K562 (cell line): Measurements from ENCODE around the gene PARK7. TPM values are rescaled to one million over a fixed set of nuclear protein-coding genes. Genes with fewer than 3 reads are reported as not detected.

Experiments used
- CTBP1 ChIP-seq: fragments of 450-650 bp; IDR thresholded peaks from 2 replicates; pipeline ENCODE4 v1.6.1; 2016; ENCODE audit warnings: borderline replicate concordance
- E2F3 ChIP-seq: fragments of 250-450 bp; sonication (Bioruptor Pico); IDR thresholded peaks from 2 replicates; pipeline ENCODE4 v1.4.0; 2020; ENCODE audit warnings: mild to moderate bottlenecking
- EHMT2 ChIP-seq: fragments of 450-650 bp; IDR thresholded peaks from 2 replicates; pipeline ENCODE4 v1.6.1; 2018; ENCODE audit warnings: antibody characterized with exemption
- ELF1 ChIP-seq: fragments of 200-800 bp; sonication (Bioruptor generic); IDR thresholded peaks from 2 replicates; pipeline ENCODE4 v1.6.1; 2016; ENCODE audit warnings: missing genetic modification characterization, missing compliant biosample characterization
- ESRRA ChIP-seq: fragments of 450-650 bp; IDR thresholded peaks from 2 replicates; pipeline ENCODE4 v1.6.1; 2014; ENCODE audit warnings: low read depth, mild to moderate bottlenecking, moderate library complexity, borderline replicate concordance
- EZH2 ChIP-seq: IDR thresholded peaks from 2 replicates; pipeline ENCODE4 v1.6.1; 2012; ENCODE audit warnings: low read depth, mild to moderate bottlenecking, inconsistent platforms, low read length, borderline replicate concordance
- HDAC8 ChIP-seq: fragments of 450-650 bp; IDR thresholded peaks from 2 replicates; pipeline ENCODE4 v1.6.1; 2016; ENCODE audit warnings: mild to moderate bottlenecking, missing genetic modification characterization, moderate library complexity, missing compliant biosample characterization
- MLX ChIP-seq, 2 experiments: fragments of 450-650 bp in 1 of 2; sonication (generic) in 1 of 2; formaldehyde crosslinking; conservative IDR thresholded peaks; 2 replicates each; pipeline versions ENCODE4 v1.4.0 to v1.8.1; 2020 to 2022; ENCODE audit warnings: mild to moderate bottlenecking in 1 of 2, missing genetic modification reagents in 1 of 2
- NKRF ChIP-seq: fragments of 450-650 bp; IDR thresholded peaks from 2 replicates; pipeline ENCODE4 v1.6.1; 2016; ENCODE audit warnings: borderline replicate concordance
- NR2F6 ChIP-seq: fragments of 450-650 bp; formaldehyde crosslinking; IDR thresholded peaks from 2 replicates; pipeline ENCODE4 v1.4.0; 2020; ENCODE audit warnings: mild to moderate bottlenecking
- PBX2 ChIP-seq, 2 experiments: IDR thresholded peaks in 1 of 2; conservative IDR thresholded peaks in 1 of 2; 2 replicates each; pipeline ENCODE4 v1.6.1; 2016; ENCODE audit warnings: low read depth in 2 of 2, mild to moderate bottlenecking in 1 of 2, missing compliant biosample characterization in 1 of 2, missing genetic modification characterization in 1 of 2, moderate library complexity in 1 of 2
- PKNOX1 ChIP-seq: fragments of 450-650 bp; IDR thresholded peaks from 2 replicates; pipeline ENCODE4 v1.6.1; 2016
- RBFOX2 ChIP-seq: fragments of 200-400 bp; formaldehyde crosslinking; IDR thresholded peaks from 2 replicates; pipeline ENCODE4 v1.6.1; 2017; ENCODE audit warnings: low read depth, mild to moderate bottlenecking, low read length, moderate library complexity
- RNF2 ChIP-seq: sonication (generic); IDR thresholded peaks from 2 replicates; pipeline ENCODE4 v1.6.1; 2016
- SMC3 ChIP-seq: conservative IDR thresholded peaks from 2 replicates; pipeline ENCODE4 v1.6.1; 2011; ENCODE audit warnings: low read depth, low read length, improper control_type of control experiment; ENCODE audit not compliant: insufficient read depth
- SP1 ChIP-seq: sonication (generic); formaldehyde crosslinking; IDR thresholded peaks from 2 replicates; pipeline ENCODE4 v1.8.1; 2022; ENCODE audit warnings: mild to moderate bottlenecking, missing genetic modification reagents
- ZBTB1 ChIP-seq: sonication (generic); formaldehyde crosslinking; IDR thresholded peaks from 2 replicates; pipeline ENCODE4 v1.8.1; 2023; ENCODE audit warnings: missing genetic modification reagents, low read depth, mild to moderate bottlenecking, borderline replicate concordance
- ZBTB17 ChIP-seq: fragments of 450-650 bp; formaldehyde crosslinking; IDR thresholded peaks from 2 replicates; pipeline ENCODE4 v1.4.0; 2020; ENCODE audit warnings: mild to moderate bottlenecking
- ZC3H11A ChIP-seq: IDR thresholded peaks from 2 replicates; pipeline ENCODE4 v1.6.1; 2012; ENCODE audit warnings: low read depth, low read length, improper control_type of control experiment
- ZNF668 ChIP-seq: fragments of 250-450 bp; sonication (Bioruptor Pico); IDR thresholded peaks from 2 replicates; pipeline ENCODE4 v1.8.0; 2022; ENCODE audit warnings: mild to moderate bottlenecking, inconsistent platforms
- polyA plus RNA-seq, 8 experiments: library from polyadenylated mRNA; depleted of rRNA in 4 of 8; stranded (reverse) in 5 of 8; unstranded in 3 of 8; fragments of >200 nt; fragmentation: Nextera tagmentation in 2 of 8; fragmentation: Illumina TruSeq in 1 of 8; extraction: Ambion mirVana in 2 of 8; extraction: Trizol in 1 of 8; gene quantifications; 2 replicates each; pipeline versions ENCODE4 v1.2.1 to v1.2.3, GENCODE V29; 2011 to 2014; ENCODE audit warnings: inconsistent platforms in 1 of 8, missing spikeins in 1 of 8
- total RNA-seq, 7 experiments: library from RNA; depleted of rRNA in 6 of 7; stranded (reverse); fragments of >200 nt in 6 of 7; fragmentation: Illumina TruSeq in 2 of 7; extraction: Trizol in 2 of 7; gene quantifications; 2 replicates each; pipeline versions ENCODE4 v1.2.1 to v1.2.3, GENCODE V29; 2011 to 2021; ENCODE audit warnings: low replicate concordance in 1 of 7

Gene PARK7
- total and polyA plus RNA-seq, 9 of the 15 experiments (the other 6 are each of a cell fraction or from before 2014, with no cell fraction given) = 374 to 1,298 (median 484) TPM

GRCh38 chr1:7962014-7962335, 464 bp downstream of the PARK7 start (continued):
- no peak for TF ChIP-seq PBX2 (CRISPR knock-in tag; IDR thresholded peaks at IDR 0.05; ENCODE audit: low read depth)
- no peak for TF ChIP-seq PBX2 (tag; conservative IDR thresholded peaks at IDR 0.05; ENCODE audit: low read depth)
- TF ChIP-seq ELF1 = peak; percentile 35; the same call in 1 of the 2 replicates
- peak; percentile 2 for TF ChIP-seq PKNOX1
- no peak for TF ChIP-seq ESRRA
- TF ChIP-seq EZH2 = no peak
- TF ChIP-seq E2F3 (CRISPR knock-in tag) = no peak
- TF ChIP-seq ZBTB17 (CRISPR knock-in tag) = no peak
- TF ChIP-seq NR2F6 (CRISPR knock-in tag) = no peak
- TF ChIP-seq CTBP1 = no peak
- no peak for TF ChIP-seq MLX (CRISPR knock-in tag; conservative IDR thresholded peaks at IDR 0.05)
- peak; percentile 38; the same call in 1 of the 2 replicates for TF ChIP-seq HDAC8
- TF ChIP-seq ZBTB1 = 0 out of 2 replicates have a peak, but pooled peaks have one; percentile 9
- TF ChIP-seq NKRF = peak; percentile 64; the same call in 1 of the 2 replicates
- no peak for TF ChIP-seq SMC3
- TF ChIP-seq RNF2 = no peak
- TF ChIP-seq RBFOX2 = no peak
- TF ChIP-seq SP1 = no peak
- no peak for TF ChIP-seq EHMT2
- TF ChIP-seq ZNF668 = no peak
- TF ChIP-seq ZC3H11A = no peak
